HL-60/S4 treated with phorbol 12-myristate 13-acetate at 8.2 ng/mL for 4 days and 3 days (cell line): ENCODE measurements around the gene FST.

Experiments used
- in situ Hi-C: fragments of 300-500 bp; cut with MboI; formaldehyde crosslinking; loops from 2 replicates; pipeline ENCODE4 v1.15.0; 2022; ENCODE audit warnings: low sequenced_read_pairs

Gene FST

DNA sequence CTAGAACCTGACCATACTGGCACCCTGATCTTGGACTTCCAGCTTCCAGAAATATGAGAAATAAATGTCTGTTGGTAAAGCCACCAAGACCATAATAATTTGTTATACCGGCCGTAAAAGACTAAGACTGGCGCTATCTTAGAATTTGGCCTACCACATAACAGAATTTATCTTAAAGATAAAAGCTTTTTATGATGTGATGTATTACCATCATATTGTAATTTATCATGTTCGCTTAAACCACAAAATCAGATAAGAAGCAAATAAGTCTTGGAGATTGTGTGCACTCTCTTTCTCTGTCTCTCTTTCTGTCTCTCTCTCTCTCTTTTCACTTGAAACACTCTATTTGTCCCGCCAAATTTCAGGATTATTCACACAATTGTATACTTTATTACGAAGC lies 35.6 kb downstream of the FST start:
- in situ Hi-C loops: no loop called here

DNA sequence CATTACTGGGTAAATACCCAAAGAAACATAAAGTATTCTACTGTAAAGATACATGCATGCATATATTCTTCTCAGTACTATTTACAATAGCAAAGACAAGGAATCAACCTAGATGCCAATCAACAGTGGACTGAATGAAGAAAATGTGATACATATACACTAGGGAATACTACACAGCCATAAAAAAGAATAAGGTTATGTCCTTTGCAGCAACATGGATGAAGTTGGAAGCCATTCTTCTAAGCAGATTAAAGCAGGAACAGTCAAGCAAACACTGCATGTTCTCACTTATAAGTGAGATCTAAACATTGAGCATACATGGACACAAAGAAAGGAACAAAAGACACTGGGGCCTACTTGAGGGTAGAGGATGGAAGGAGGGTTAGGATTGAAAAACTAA lies 40.4 kb downstream of the FST start:
- in situ Hi-C loops: no loop called here
